ENCODE results near the gene AIFM2. TPM values are rescaled to one million over a fixed set of nuclear protein-coding genes. Genes with fewer than 3 reads are reported as not detected.
"Not testable (repeated sequence)": the region's sequence is repeated elsewhere in the genome, so short reads cannot be mapped to it uniquely, and the experiment has no call there.

AIFM2 gene
- total RNA-seq, 2 experiments from 2014 or later = 2.5 to 3.3 TPM

DNA sequence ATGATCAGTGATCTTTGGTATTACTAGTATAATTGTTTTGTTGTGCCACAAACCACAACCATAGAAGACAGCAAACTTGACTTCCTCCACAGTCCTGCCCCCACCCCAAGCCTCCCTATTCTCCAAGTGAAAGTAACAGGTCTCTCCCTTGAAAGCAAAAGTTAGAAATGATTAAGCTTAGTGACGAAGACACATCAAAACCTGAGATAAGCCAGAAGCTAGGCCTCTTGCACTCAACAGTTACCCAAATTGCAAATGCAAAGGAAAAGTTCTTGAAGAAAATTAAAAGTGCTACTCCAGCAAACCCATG lies 30.2 kb upstream of the AIFM2 start:
- peak overlapping the region; percentile 51 for H3K4me3 Mint-ChIP-seq
- DNase-seq = peak; percentile 83
- peaks cover 54% of the 10 kb centered on the region for H3K36me3 Mint-ChIP-seq (ENCODE audit: low read depth)
- H3K27me3 Mint-ChIP-seq = no peaks in the 10 kb centered on the region
- peak overlapping the region; percentile 88 for H3K27ac Mint-ChIP-seq
- no peaks in the 10 kb centered on the region for H3K9me3 Mint-ChIP-seq
- POLR2A ChIA-PET = no interaction called here
- peaks cover 67% of the 10 kb centered on the region for H3K4me1 Mint-ChIP-seq
- CTCF ChIA-PET = interaction anchor here (0.7 to 3.5 kb wide), 2 partner anchors 17 to 27 kb away, joined by 4 to 20 read pairs; partner anchors contain the start of gene TYSND1

DNA sequence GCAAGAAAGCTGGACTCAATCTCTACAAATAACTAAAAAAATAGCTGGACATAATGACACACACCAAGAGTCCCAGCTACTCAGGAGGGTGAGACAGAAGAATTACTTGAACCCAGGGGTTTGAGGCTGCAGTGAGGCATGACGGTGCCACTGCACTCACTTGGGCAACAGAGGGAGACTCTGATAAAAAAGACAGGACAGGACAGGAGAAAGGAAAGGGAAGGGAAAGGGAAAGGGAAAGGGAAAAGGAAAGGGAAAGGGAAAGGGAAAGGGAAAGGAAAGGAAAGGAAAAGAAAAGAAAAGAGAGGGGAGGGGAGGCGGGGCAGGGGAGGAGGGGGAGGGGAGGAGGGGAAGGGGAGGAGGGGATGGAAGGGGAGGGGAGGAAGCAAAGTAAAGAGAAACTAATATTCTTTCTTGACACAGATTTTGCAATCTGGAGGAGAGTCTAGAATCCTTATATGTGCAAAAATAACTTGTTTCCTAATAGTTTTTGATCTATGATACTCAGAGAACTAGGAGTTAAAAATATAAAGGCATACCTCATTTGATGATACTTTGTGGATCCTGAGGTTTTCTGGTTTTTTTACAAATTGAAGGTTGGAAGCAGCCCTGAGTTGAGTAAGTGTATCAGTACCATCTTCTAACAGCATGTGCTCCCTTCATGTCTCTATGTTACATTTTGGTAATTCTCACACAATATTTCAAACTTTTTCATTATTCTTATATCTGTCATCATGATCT lies 29.7 kb upstream of the AIFM2 start:
- DNase-seq = no peak
- CTCF ChIA-PET = interaction anchor here (0.5 to 3.5 kb wide), 3 partner anchors 16 to 589 kb away, joined by 3 to 20 read pairs (median 4); partner anchors contain the start of genes NEUROG3 and TYSND1
- no peaks in the 10 kb centered on the region for H3K9me3 Mint-ChIP-seq
- H3K27me3 Mint-ChIP-seq = no peaks in the 10 kb centered on the region
- peak overlapping the region; percentile 51 for H3K4me3 Mint-ChIP-seq
- peaks cover 58% of the 10 kb centered on the region for H3K36me3 Mint-ChIP-seq (ENCODE audit: low read depth)
- POLR2A ChIA-PET = no interaction called here
- H3K4me1 Mint-ChIP-seq = peaks cover 64% of the 10 kb centered on the region
- H3K27ac Mint-ChIP-seq = peak overlapping the region; percentile 88

DNA sequence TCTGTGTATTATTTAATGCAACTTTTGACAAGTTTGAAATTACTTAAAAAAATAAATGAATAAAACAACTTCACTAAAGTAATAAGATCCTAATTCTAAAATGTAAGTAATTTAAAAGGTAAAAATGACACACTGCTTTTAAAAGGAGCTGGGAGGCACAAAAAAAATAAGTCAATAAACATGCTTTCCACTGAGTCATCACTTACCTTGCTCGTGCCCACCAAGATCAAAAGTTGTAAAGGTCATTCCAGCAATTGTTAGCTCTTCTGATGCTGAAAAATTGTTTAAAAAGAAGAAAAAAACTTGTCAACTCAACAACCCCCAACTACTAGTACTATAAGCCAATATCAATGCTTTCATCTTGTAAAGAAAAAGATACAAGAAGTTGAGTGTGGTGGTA lies 28.2 kb upstream of the AIFM2 start:
- DNase-seq = no peak
- Mint-ChIP-seq H3K36me3 (ENCODE audit: low read depth) (peaks cover 62% of the 10 kb centered on the region), H3K27ac (peak overlapping the region; percentile 87), H3K4me1 (peaks cover 54% of the 10 kb centered on the region), H3K9me3 (no peaks in the 10 kb centered on the region), H3K4me3 (no peak overlapping the region), H3K27me3 (no peaks in the 10 kb centered on the region)
- ChIA-PET CTCF (interaction anchor here (1.2 to 3.5 kb wide), 2 partner anchors 11 to 15 kb away, joined by 5 to 20 read pairs; partner anchors contain the start of gene TYSND1), POLR2A (no interaction called here)

DNA sequence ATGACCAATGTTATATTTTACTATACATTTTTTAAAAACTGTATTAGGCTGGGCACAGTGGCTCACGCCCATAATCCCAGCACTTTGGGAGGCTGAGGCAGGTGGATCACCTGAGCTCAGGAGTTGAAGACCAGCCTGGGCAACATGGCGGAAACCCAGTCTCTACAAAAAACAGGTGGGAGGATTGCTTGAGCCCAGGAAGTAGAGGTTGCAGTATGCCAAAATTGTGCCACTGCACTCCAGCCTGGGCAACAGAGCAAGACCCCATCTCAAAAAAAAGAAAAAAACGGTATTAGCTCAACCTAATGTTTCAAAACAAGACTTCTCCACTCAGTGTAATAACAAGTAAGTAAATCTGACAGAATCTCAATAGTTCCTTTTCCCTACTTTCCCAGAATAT lies 26.7 kb upstream of the AIFM2 start:
- Mint-ChIP-seq H3K4me1 (peaks cover 45% of the 10 kb centered on the region), H3K36me3 (ENCODE audit: low read depth) (peaks cover 68% of the 10 kb centered on the region)
- H3K9me3 Mint-ChIP-seq, POLR2A ChIA-PET, DNase-seq, H3K4me3 Mint-ChIP-seq, H3K27me3 Mint-ChIP-seq, H3K27ac Mint-ChIP-seq: not testable (repeated sequence)
- CTCF ChIA-PET = interaction anchor here (5.5 kb wide), 1 partner anchor 13 kb away, joined by 45 read pairs; the partner anchor contains the start of gene TYSND1

DNA sequence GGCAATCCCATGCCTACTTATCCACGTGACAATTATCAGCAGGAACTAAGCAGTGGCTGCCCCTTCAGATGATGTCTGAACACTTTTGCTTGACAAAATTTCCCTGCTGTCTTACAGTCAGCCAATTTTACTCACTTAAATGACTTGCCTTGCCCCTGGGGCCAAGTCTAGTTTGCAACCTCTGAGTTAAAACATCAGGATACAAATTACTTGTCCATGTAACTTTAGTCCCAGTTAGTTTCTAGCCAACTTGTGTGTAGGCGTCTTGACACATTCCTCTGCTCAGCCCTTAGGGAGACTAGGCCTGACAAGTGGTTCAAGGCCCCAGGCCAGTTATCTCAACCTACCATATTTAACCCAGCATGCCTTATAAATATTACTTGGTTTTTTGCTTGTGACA lies 25.5 kb upstream of the AIFM2 start:
- ChIA-PET CTCF (interaction anchor here (5.5 kb wide), 1 partner anchor 12 kb away, joined by 45 read pairs; the partner anchor contains the start of gene TYSND1), POLR2A (no interaction called here)
- Mint-ChIP-seq H3K27ac (no peak overlapping the region), H3K9me3 (no peaks in the 10 kb centered on the region), H3K4me1 (peaks cover 34% of the 10 kb centered on the region), H3K4me3 (no peak overlapping the region), H3K36me3 (ENCODE audit: low read depth) (peaks cover 64% of the 10 kb centered on the region), H3K27me3 (no peaks in the 10 kb centered on the region)
- no peak for DNase-seq

DNA sequence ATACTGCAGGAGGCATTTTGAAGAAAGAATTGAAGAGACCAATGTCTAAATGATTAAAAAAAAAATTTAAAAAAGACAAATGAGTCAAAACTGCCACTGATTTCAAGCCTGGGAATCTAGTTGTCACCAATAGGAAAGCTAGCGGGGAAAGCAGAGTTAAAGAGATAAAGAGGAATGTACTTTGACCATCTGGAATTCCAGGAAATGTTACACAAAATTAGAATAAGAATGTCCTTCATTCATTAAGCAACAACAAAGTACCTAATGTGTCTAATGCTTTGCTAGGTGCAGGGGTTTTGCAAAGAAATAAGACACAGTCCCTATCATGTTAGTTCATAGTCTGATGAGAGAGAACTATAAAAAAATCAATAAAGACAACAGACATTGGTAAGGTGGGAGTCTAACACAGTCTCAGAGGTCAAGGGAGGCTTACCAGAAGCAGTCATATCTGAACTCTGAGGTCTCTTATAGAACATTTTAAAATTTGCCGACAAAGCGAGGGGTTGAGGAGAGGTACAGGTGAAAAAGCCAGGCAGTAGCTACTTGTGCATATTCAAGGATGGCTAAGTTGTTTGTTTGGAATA lies 22.7 kb upstream of the AIFM2 start:
- CTCF ChIA-PET = interaction anchor here (0.6 to 5.5 kb wide), 4 partner anchors 9 to 24 kb away, joined by 3 to 45 read pairs (median 4); partner anchors contain the start of gene TYSND1
- Mint-ChIP-seq H3K9me3 (no peaks in the 10 kb centered on the region), H3K36me3 (ENCODE audit: low read depth) (peaks cover 72% of the 10 kb centered on the region), H3K4me3 (no peak overlapping the region), H3K4me1 (peaks cover 13% of the 10 kb centered on the region), H3K27ac (no peak overlapping the region), H3K27me3 (no peaks in the 10 kb centered on the region)
- POLR2A ChIA-PET = no interaction called here
- no peak for DNase-seq

DNA sequence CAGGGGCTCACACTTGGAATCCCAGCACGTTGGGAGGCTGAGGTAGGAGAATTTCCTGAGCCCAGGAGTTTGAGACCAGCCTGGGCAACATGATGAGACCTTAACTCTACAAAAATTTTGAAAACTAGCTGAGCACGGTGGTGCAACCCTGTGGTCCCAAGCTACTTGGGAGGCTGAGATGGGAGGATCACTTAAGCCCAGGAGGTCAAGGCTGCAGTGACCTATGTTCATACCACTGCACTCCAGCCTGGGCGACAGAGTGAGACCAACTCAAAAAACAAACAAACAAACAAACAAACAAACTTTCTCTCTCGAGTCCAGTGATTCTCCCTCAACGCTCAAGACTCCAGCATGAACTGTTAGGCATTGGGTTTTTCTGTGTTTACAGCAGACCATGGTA lies 15.9 kb upstream of the AIFM2 start:
- H3K4me1 Mint-ChIP-seq = peaks cover 31% of the 10 kb centered on the region
- no peaks in the 10 kb centered on the region for H3K27me3 Mint-ChIP-seq
- peaks cover 32% of the 10 kb centered on the region for H3K36me3 Mint-ChIP-seq (ENCODE audit: low read depth)
- no peak overlapping the region for H3K4me3 Mint-ChIP-seq
- CTCF ChIA-PET = interaction anchor here (4.3 to 7.2 kb wide), 3 partner anchors 9 to 33 kb away, joined by 21 to 62 read pairs (median 45); partner anchors contain the start of gene AIFM2
- POLR2A ChIA-PET = no interaction called here
- DNase-seq = no peak
- H3K27ac Mint-ChIP-seq = no peak overlapping the region
- H3K9me3 Mint-ChIP-seq = no peaks in the 10 kb centered on the region

DNA sequence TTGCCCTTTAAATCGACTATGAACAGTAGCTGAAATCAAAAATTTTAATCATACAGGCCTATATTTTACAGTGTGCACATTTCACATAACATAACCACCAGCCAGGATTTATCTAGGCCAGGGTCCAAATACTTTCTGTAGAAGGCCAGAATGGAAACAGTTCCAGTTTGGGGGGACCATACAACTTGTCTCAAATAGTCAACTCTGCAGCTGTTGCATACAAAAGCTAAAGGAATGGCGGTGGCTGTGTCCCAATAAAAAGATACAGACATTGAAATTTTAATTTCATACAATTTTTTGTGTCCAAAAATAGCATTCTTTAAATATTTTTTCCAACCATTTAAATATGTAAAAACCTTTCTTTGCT lies 14.6 kb upstream of the AIFM2 start:
- POLR2A ChIA-PET = no interaction called here
- Mint-ChIP-seq H3K27ac (peak overlapping the region; percentile 94), H3K9me3 (no peaks in the 10 kb centered on the region), H3K4me3 (peak overlapping the region; percentile 85), H3K4me1 (peaks cover 34% of the 10 kb centered on the region), H3K36me3 (ENCODE audit: low read depth) (peaks cover 21% of the 10 kb centered on the region), H3K27me3 (no peaks in the 10 kb centered on the region)
- DNase-seq = no peak
- CTCF ChIA-PET = interaction anchor here (0.7 to 7.2 kb wide), 17 partner anchors 10 to 471 kb away, joined by 3 to 62 read pairs (median 10); partner anchors contain the start of genes AIFM2 and SAR1A

DNA sequence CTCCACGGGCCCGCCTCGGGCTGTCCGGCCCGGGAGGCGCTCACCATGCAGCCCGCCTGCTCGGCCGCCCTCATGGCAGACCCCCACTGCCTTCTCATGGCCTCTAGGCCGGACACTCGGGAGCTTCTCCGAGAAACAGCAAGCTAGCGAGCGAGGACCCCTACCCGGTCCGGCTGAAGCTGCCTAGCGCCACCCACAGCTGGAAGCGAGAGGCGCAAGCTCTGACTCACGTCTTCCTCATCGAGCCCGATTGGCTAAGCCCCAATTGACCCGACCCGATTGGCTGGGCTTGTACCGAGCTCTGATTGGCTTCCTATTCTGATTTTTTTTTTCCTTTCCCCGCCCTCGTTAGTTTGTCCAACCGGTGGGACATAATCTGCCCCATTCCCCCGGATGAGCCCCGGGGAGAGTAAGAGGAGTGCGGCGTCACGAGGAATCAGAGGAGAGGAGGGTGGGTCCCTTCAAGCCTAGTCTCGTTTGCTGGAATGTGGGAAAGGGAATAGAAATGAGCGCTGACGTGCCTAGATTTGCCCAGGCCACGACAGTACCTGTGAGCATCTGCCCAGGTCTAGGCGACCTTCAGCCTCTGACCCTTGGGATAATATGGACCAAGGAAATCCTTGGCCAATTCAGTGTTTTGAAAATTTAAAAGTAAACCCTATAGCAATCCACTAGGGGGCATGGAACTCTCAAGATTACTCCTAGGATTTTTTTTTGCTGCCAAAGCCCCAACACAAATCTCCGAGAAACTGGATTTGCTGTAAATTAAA lies 14.0 kb upstream of the AIFM2 start, which contains the start of gene TYSND1:
TSS of gene TYSND1 (minus strand) at position 212 of the 770 bp plus-strand sequence. CDS start at position 98, 114 bp downstream.
- H3K27ac Mint-ChIP-seq = peak within 1 kb of the TSS; percentile 95
- CTCF ChIA-PET = interaction anchor here (0.7 to 7.2 kb wide), 35 partner anchors 10 to 472 kb away, joined by 3 to 62 read pairs (median 5); partner anchors contain the start of genes AIFM2, EIF4EBP2 and SAR1A
- peaks cover 16% of the 10 kb centered on the region for H3K36me3 Mint-ChIP-seq (ENCODE audit: low read depth)
- H3K4me1 Mint-ChIP-seq = peaks cover 34% of the 10 kb centered on the region
- peak within 1 kb of the TSS; percentile 85 for H3K4me3 Mint-ChIP-seq
- H3K27me3 Mint-ChIP-seq = no peaks in the 10 kb centered on the region
- peak; percentile 96 for DNase-seq
- POLR2A ChIA-PET = interaction anchor here (0.7 to 1.8 kb wide), 5 partner anchors 22 to 86 kb away, joined by 3 to 19 read pairs (median 5); partner anchors contain the start of genes PPA1 and SAR1A
- no peaks in the 10 kb centered on the region for H3K9me3 Mint-ChIP-seq

DNA sequence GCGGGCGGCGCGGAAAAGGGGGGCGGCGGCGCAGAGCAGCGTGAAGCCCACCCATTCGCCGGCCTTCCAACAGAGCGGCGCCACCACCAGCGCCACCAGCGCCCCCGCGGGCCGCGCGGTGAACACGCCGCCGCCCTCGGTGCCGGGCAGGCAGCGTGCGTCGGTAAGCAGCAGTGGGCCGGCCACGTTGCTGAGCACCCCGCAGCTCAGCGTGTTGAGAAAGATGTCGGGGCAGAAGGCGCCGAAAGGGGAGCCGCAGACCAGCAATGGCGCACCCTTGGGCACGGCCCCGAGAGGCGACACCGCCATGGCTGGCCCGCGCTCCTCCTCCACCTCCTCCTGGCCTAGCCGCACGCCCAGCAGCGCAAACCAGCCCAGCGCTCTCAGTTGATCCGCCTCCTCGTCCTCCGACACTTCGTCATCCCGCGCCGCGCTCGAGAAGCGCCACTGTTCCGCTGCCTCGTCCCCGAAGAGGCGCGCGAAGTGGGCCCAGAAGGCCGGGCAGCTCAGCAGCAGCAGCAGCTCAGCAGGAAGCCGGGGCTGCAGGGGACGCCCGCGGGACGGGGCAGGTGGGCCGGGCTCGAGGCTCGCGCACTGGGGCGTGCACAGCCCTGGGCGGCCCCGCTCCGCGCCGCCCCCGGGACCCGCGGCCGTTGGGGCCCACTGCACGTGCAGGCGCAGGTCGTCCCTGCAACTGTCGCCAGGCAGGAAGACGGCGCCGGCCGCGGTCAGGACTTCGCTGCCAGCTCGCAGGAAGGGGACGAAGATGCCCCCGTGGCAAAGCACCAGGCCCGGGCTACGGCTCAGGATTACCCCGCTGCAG lies 13.3 kb upstream of the AIFM2 start:
- Mint-ChIP-seq H3K9me3 (no peaks in the 10 kb centered on the region), H3K4me1 (peaks cover 34% of the 10 kb centered on the region), H3K27me3 (no peaks in the 10 kb centered on the region), H3K4me3 (peak overlapping the region; percentile 85), H3K36me3 (ENCODE audit: low read depth) (peaks cover 11% of the 10 kb centered on the region), H3K27ac (peak overlapping the region; percentile 95)
- ChIA-PET CTCF (interaction anchor here (0.7 to 7.2 kb wide), 34 partner anchors 10 to 473 kb away, joined by 3 to 62 read pairs (median 5); partner anchors contain the start of genes AIFM2, EIF4EBP2 and SAR1A), POLR2A (interaction anchor here (0.7 to 1.8 kb wide), 5 partner anchors 23 to 87 kb away, joined by 3 to 19 read pairs (median 5); partner anchors contain the start of genes PPA1 and SAR1A)
- peak; percentile 81 for DNase-seq

DNA sequence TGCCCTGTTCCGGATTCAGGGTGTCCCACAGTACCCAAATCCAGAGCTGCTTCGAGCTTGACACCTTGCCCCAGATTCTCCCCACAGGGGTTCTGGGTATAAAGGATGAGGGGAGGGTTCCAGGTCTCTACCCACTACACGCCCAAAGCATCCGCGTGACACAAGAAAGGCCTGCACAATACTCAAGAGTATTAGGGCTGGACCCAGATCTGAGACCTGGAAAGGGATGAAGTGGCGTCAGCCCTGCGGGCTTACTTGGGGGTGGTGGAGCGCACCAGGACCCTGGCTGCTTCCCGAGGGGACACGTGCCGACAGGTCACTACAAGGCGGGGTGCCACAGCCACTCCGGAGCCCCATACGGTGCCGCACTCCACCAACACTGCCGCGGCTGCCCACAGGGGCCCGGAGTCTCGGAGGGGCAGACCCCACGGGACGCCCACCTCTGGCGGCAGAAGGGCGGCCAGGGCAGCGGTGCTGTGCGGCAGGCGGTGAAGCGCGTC lies 12.6 kb upstream of the AIFM2 start:
- H3K27ac Mint-ChIP-seq = peak overlapping the region; percentile 84
- peaks cover 8% of the 10 kb centered on the region for H3K36me3 Mint-ChIP-seq (ENCODE audit: low read depth)
- H3K4me3 Mint-ChIP-seq = peak overlapping the region; percentile 85
- no peak for DNase-seq
- peaks cover 34% of the 10 kb centered on the region for H3K4me1 Mint-ChIP-seq
- no peaks in the 10 kb centered on the region for H3K9me3 Mint-ChIP-seq
- no peaks in the 10 kb centered on the region for H3K27me3 Mint-ChIP-seq
- ChIA-PET POLR2A (interaction anchor here (1.8 kb wide), 1 partner anchor 25 kb away, joined by 19 read pairs; the partner anchor contains the start of gene SAR1A), CTCF (interaction anchor here (1.1 to 7.2 kb wide), 11 partner anchors 10 to 205 kb away, joined by 3 to 62 read pairs (median 16); partner anchors contain the start of genes AIFM2 and SAR1A)
